Fibroblast of gingiva (primary cell): ENCODE data around the gene SIN3A.
"Not testable (repeated sequence)": the region's sequence is repeated elsewhere in the genome, so short reads cannot be mapped to it uniquely, and the experiment has no call there.

Experiments used
- DNase-seq: peaks from one replicate; pipeline ENCODE4 v3.0.0-alpha.2; 2011; ENCODE audit warnings: low read depth

The SIN3A gene

GRCh38 chr15:75450307-75451201, 936 bp downstream of the SIN3A start:
- peak; percentile 98 for DNase-seq

GRCh38 chr15:75449585-75450306, 1.7 kb downstream of the SIN3A start:
- DNase-seq = no peak

- DNase-seq = not testable (repeated sequence)
Observed at GRCh38 chr15:75448171-75448570, 3.3 kb downstream of the SIN3A start.

GRCh38 chr15:75446151-75446550, 5.3 kb downstream of the SIN3A start:
- DNase-seq = no peak

GRCh38 chr15:75445324-75445723, 6.2 kb downstream of the SIN3A start:
- DNase-seq = not testable (repeated sequence)

- peak; percentile 50 for DNase-seq
Observed at GRCh38 chr15:75443972-75444453, 7.5 kb downstream of the SIN3A start.

GRCh38 chr15:75437721-75438120, 13.8 kb downstream of the SIN3A start:
- no peak for DNase-seq

GRCh38 chr15:75436881-75437280, 14.6 kb downstream of the SIN3A start:
- peak; percentile 22 for DNase-seq

GRCh38 chr15:75431682-75432081, 19.8 kb downstream of the SIN3A start:
- no peak for DNase-seq

- DNase-seq = no peak
Observed at GRCh38 chr15:75431270-75431669, 20.2 kb downstream of the SIN3A start.

GRCh38 chr15:75430259-75430658, 21.2 kb downstream of the SIN3A start:
- no peak for DNase-seq

GRCh38 chr15:75428152-75428551, 23.3 kb downstream of the SIN3A start:
- no peak for DNase-seq

- DNase-seq = no peak
Observed at GRCh38 chr15:75425966-75426500, 25.5 kb downstream of the SIN3A start.

GRCh38 chr15:75422554-75422953, 28.9 kb downstream of the SIN3A start:
- no peak for DNase-seq

- DNase-seq = peak; percentile 13
Observed at GRCh38 chr15:75420698-75421097, 30.8 kb downstream of the SIN3A start.

- DNase-seq = no peak
Observed at GRCh38 chr15:75416584-75416983, 34.9 kb downstream of the SIN3A start.

GRCh38 chr15:75410196-75410595, 41.3 kb downstream of the SIN3A start:
- DNase-seq = no peak

- DNase-seq = no peak
Observed at GRCh38 chr15:75407083-75407482, 44.4 kb downstream of the SIN3A start.

GRCh38 chr15:75403892-75404291, 47.6 kb downstream of the SIN3A start:
- no peak for DNase-seq

GRCh38 chr15:75397494-75397893, 54.0 kb downstream of the SIN3A start:
- no peak for DNase-seq

- no peak for DNase-seq
Observed at GRCh38 chr15:75389791-75390382, 61.6 kb downstream of the SIN3A start.

- DNase-seq = not testable (repeated sequence)
Observed at GRCh38 chr15:75383986-75384385, 67.5 kb downstream of the SIN3A start.
